WTC11 (cell line): Measurements from ENCODE around the gene KEL. TPM values are rescaled to one million over a fixed set of nuclear protein-coding genes. Genes with fewer than 3 reads are reported as not detected.

Source experiments
- ATAC-seq: fragments of 200-7000 bp; cut with Tn5 transposase; 2 replicates; pipeline ENCODE4 v1.10.0; 2021; ENCODE audit warnings: mild to moderate bottlenecking, moderate library complexity
- CTCF ChIA-PET: fragments of 300-600 bp; sonication (Branson Sonifier 250); formaldehyde crosslinking; loops from one replicate; lab custom pipeline; 2021; ENCODE audit warnings: antibody characterized with exemption; lab: Charles Lee
- POLR2A ChIA-PET: fragments of 350-600 bp; sonication (Branson Sonifier 250); formaldehyde crosslinking; loops from one replicate; lab custom pipeline; 2021; ENCODE audit warnings: antibody characterized with exemption; lab: Charles Lee
- DNase-seq: peaks from one replicate; pipeline ENCODE4 v3.0.0; 2021; ENCODE audit warnings: low spot score
- H3K27ac Mint-ChIP-seq: 2 replicates; pipeline ENCODE4 v1.8.0; 2021; ENCODE audit warnings: mixed read lengths
- H3K27me3 Mint-ChIP-seq: 2 replicates; pipeline ENCODE4 v1.8.0; 2021; ENCODE audit warnings: low read depth, mild to moderate bottlenecking, moderate library complexity, mixed read lengths
- H3K36me3 Mint-ChIP-seq: 2 replicates; pipeline ENCODE4 v1.8.0; 2021; ENCODE audit warnings: mixed read lengths
- H3K4me1 Mint-ChIP-seq: 2 replicates; pipeline ENCODE4 v1.8.0; 2022; ENCODE audit warnings: mixed read lengths
- H3K4me3 Mint-ChIP-seq: 2 replicates; pipeline ENCODE4 v1.8.0; 2021; ENCODE audit warnings: mild to moderate bottlenecking, moderate library complexity, mixed read lengths
- H3K9me3 Mint-ChIP-seq: 2 replicates; pipeline ENCODE4 v1.8.0; 2021; ENCODE audit warnings: mixed read lengths
- AR ChIP-seq: fragments of 250-450 bp; sonication (Bioruptor Pico); IDR thresholded peaks from 2 replicates; pipeline ENCODE4 v1.9.0; 2021; ENCODE audit warnings: mild to moderate bottlenecking
- ATF3 ChIP-seq: sonication (generic); formaldehyde crosslinking; conservative IDR thresholded peaks from 2 replicates; pipeline ENCODE4 v1.8.1; 2022; ENCODE audit warnings: mild to moderate bottlenecking, missing genetic modification reagents
- E2F4 ChIP-seq: sonication (generic); formaldehyde crosslinking; IDR thresholded peaks from 2 replicates; pipeline ENCODE4 v1.8.1; 2022; ENCODE audit warnings: low read depth, mild to moderate bottlenecking, moderate library complexity, missing genetic modification reagents, borderline replicate concordance
- FOXJ3 ChIP-seq: sonication (generic); formaldehyde crosslinking; IDR thresholded peaks from 2 replicates; pipeline ENCODE4 v1.9.0; 2021; ENCODE audit warnings: missing genetic modification reagents, mild to moderate bottlenecking, borderline replicate concordance
- HMGXB4 ChIP-seq: sonication (generic); formaldehyde crosslinking; IDR thresholded peaks from 2 replicates; pipeline ENCODE4 v1.8.1; 2023; ENCODE audit warnings: mild to moderate bottlenecking, moderate library complexity, missing genetic modification reagents
- IRF2 ChIP-seq: sonication (generic); formaldehyde crosslinking; IDR thresholded peaks from 2 replicates; pipeline ENCODE4 v1.8.0; 2022; ENCODE audit warnings: low read depth, missing genetic modification reagents, borderline replicate concordance
- MLX ChIP-seq: sonication (generic); formaldehyde crosslinking; IDR thresholded peaks from 2 replicates; pipeline ENCODE4 v1.8.1; 2023; ENCODE audit warnings: mild to moderate bottlenecking, missing genetic modification reagents, moderate library complexity
- NFATC4 ChIP-seq: fragments of 250-450 bp; sonication (Bioruptor Pico); IDR thresholded peaks from 2 replicates; pipeline ENCODE4 v1.9.0; 2021; ENCODE audit warnings: mild to moderate bottlenecking
- NFYB ChIP-seq: sonication (generic); formaldehyde crosslinking; conservative IDR thresholded peaks from 2 replicates; pipeline ENCODE4 v1.8.0; 2022; ENCODE audit warnings: low read depth, missing genetic modification reagents
- OVOL2 ChIP-seq: fragments of 250-450 bp; sonication (Bioruptor Pico); IDR thresholded peaks from 2 replicates; pipeline ENCODE4 v1.9.0; 2021; ENCODE audit warnings: mild to moderate bottlenecking, borderline replicate concordance
- STAT6 ChIP-seq: sonication (generic); formaldehyde crosslinking; conservative IDR thresholded peaks from 2 replicates; pipeline ENCODE4 v1.8.1; 2023; ENCODE audit warnings: mild to moderate bottlenecking, low read depth, missing genetic modification reagents, moderate library complexity
- TCF7 ChIP-seq: sonication (generic); formaldehyde crosslinking; IDR thresholded peaks from 2 replicates; pipeline ENCODE4 v1.8.0; 2022; ENCODE audit warnings: mild to moderate bottlenecking, low read depth, missing genetic modification reagents, moderate library complexity
- ZNF138 ChIP-seq: sonication (generic); formaldehyde crosslinking; conservative IDR thresholded peaks from 2 replicates; pipeline ENCODE4 v1.8.1; 2022; ENCODE audit warnings: mild to moderate bottlenecking, moderate library complexity, missing genetic modification reagents
- ZNF396 ChIP-seq: fragments of 250-450 bp; sonication (Bioruptor Pico); IDR thresholded peaks from 2 replicates; pipeline ENCODE4 v1.8.0; 2021; ENCODE audit warnings: mild to moderate bottlenecking, moderate library complexity, borderline replicate concordance
- ZNF416 ChIP-seq: fragments of 250-450 bp; sonication (Bioruptor Pico); IDR thresholded peaks from 2 replicates; pipeline ENCODE4 v1.9.0; 2021; ENCODE audit warnings: mild to moderate bottlenecking, inconsistent platforms
- ZNF671 ChIP-seq: fragments of 250-450 bp; sonication (Bioruptor Pico); IDR thresholded peaks from 2 replicates; pipeline ENCODE4 v1.8.0; 2021; ENCODE audit warnings: mild to moderate bottlenecking
- total RNA-seq: library from RNA; stranded (reverse); gene quantifications from 3 replicates; pipeline ENCODE4 v1.2.3, GENCODE V29; 2021

Gene KEL
- total RNA-seq, 1 experiment from 2014 or later: 0.87 TPM

- Mint-ChIP-seq H3K9me3 (peaks cover 14% of the 10 kb centered on the region), H3K36me3 (0 out of 2 replicates have a peak, but pooled peaks cover 2% of the 10 kb centered on the region), H3K27ac (no peak overlapping the region), H3K4me1 (peaks cover 1% of the 10 kb centered on the region), H3K4me3 (no peak overlapping the region), H3K27me3 (no peaks in the 10 kb centered on the region; the same call in none of the 2 replicates)
- ChIA-PET CTCF (interaction anchor here (1.3 kb wide), 1 partner anchor 87 kb away, joined by 4 read pairs; no protein-coding TSS in a partner anchor), POLR2A (no interaction called here)
- DNase-seq (no peak), ATAC-seq (no peak)
- TF ChIP-seq ATF3 (no peak), NFYB (CRISPR knock-in tag) (no peak), AR (no peak), NFATC4 (CRISPR knock-in tag) (no peak), ZNF396 (CRISPR knock-in tag) (no peak), STAT6 (no peak), ZNF671 (CRISPR knock-in tag) (no peak), HMGXB4 (no peak), MLX (CRISPR knock-in tag) (no peak), TCF7 (no peak), ZNF138 (CRISPR knock-in tag) (no peak), OVOL2 (CRISPR knock-in tag) (no peak), ZNF416 (CRISPR knock-in tag) (no peak), FOXJ3 (CRISPR knock-in tag) (no peak), IRF2 (CRISPR knock-in tag) (no peak), E2F4 (CRISPR knock-in tag) (no peak)
Measured at GRCh38 chr7:142968229-142968628, 6.1 kb upstream of the KEL start.
